ENCODE results near the gene NFIC.
A peak's percentile ranks its signal among the peaks of the same experiment; 100 is the strongest.
"Not testable (repeated sequence)": the region's sequence is repeated elsewhere in the genome, so short reads cannot be mapped to it uniquely, and the experiment has no call there.

The NFIC gene

DNA sequence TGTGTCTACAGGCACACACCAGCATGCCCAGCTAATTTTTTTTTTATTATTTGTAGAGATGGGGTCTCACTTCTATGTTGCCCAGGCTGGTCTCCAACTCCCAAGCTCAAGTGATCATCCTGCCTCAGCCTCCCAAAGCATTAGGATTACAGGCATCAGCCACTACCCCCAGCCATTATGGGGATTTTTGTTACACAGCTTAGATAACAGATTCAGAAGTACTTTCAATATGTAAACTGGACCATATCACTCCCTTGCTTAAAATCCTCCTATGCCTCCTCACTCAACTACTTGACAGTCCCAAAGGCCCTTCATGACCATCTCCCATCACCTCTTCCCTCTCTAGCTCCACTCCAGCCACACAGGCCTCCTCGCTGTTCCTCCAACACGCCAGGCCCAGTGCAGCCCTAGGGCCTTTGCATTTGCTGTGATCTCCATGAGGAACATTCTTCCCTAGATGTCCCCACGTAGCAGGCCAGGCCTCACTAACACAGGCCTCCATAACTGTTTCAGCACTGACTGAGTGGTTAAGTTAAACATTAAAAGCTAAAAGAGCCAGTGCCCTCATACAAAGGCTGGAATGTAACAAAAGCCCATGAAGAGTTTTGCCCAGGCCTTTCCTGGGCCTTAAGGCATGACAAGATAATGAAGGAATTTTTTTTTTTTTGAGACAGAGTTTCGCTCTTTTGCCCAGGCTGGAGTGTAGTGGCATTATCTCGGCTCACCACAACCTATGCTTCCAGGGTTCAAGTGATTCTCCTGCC lies 131.6 kb downstream of the NFIC start:
- no peak for DNase-seq

GRCh38 chr19:3499738-3500428 lies 133.5 kb downstream of the NFIC start:
- DNase-seq = no peak

DNA sequence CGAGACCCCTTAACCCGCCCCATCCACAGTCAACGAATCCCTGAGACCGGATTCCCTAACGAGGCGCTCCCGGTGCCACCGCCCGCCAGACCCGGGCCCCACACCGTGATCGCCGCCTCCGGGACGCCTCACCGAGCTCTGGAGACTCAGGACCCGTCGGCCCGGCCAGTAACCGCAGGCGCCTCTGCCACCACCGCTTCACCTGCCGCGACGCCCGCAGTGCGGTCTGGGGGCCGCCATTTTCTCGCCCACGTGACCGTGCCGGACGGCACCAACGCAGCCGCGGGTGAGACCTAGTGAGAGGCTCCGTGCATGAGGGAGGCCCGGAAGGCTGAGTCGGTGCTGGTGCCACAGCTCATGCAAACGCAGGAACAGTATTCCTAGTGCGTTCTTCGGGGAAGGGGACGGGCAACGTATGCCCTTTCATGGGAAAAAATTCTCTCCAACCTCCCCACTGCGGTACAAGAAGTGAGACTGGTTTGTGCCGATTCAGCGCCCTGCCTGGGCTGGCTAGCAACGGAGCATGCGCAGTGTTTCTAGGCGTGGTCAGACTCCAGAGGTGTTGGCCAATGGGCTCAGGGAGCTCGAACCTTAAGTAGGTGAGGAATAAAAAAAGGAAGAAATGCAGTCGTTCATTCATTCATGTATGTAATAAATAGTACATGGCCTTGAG lies 134.2 kb downstream of the NFIC start, which contains the start of gene DOHH:
DOHH (minus strand) TSS at position 246 of the 673 bp plus-strand sequence. CDS start 3,860 bp downstream, outside the sequence.
- peak; percentile 92 for DNase-seq

DNA sequence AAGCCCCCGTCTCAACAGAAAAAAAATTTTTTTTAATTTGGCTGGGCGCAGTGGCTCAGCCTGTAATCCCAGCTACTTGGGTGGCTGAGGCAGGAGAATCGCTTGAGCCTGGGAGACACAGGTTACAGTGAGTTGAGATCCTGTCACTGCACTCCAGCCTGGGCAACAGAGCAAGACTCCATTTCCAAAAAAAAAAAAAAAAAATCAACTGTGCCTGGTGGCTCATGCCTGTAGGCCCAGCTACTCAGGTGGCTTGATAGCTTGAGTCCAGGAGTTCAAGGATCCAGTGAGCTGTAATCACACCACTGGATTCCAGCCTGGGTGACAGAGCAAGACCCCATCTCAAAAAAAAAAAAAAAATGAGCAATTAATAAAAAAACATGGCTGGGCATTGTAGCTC lies 135.4 kb downstream of the NFIC start:
- no peak for DNase-seq

- DNase-seq = no peak
Measured at GRCh38 chr19:3503036-3503572, 136.7 kb downstream of the NFIC start.

- DNase-seq = no peak
Measured at GRCh38 chr19:3504735-3505134, 138.4 kb downstream of the NFIC start.

GRCh38 chr19:3505598-3506383 lies 139.4 kb downstream of the NFIC start, which contains the start of gene FZR1:
FZR1 (plus strand) TSS chr19:3506311; CDS start chr19:3522990, 16,679 bp downstream.
- DNase-seq = peak; percentile 91

GRCh38 chr19:3506384-3507340 lies 140.3 kb downstream of the NFIC start:
- no peak for DNase-seq

DNA sequence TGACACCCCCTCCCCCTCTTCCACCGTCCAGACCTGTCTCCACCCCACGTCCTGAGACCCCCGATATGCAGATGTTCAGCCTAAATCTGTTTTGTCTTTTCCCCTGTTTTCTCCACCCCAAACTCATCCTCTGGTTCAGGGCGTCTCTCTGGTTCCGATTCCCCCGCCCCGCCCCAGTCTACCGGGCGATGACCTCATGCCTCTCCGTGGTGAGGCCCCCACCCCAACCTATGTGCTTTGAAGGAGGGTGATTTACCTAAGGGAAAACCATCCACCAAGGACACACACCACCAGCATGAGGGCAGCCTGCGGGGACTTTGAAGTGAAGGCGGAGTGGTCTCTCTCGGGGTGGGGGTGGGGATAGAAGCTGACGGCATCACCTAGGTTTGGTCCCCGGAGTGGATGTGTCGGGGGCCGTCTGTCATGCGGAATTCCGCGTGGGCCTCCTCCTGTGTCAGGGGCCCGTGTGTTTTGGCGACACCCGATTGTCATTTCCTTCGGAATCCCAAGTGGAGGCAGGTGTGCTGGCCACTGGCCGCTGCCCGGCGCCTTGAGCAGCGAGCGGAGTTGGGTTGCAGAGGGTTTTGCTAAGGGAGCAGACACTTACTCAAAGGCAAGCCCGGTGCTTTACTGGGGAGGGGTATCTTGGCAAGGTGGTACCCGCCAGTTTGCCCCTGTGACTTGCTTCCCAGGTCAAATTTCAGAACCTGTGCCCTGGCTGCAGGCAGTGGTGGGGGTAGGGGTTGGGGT lies 141.2 kb downstream of the NFIC start:
- DNase-seq = no peak

DNA sequence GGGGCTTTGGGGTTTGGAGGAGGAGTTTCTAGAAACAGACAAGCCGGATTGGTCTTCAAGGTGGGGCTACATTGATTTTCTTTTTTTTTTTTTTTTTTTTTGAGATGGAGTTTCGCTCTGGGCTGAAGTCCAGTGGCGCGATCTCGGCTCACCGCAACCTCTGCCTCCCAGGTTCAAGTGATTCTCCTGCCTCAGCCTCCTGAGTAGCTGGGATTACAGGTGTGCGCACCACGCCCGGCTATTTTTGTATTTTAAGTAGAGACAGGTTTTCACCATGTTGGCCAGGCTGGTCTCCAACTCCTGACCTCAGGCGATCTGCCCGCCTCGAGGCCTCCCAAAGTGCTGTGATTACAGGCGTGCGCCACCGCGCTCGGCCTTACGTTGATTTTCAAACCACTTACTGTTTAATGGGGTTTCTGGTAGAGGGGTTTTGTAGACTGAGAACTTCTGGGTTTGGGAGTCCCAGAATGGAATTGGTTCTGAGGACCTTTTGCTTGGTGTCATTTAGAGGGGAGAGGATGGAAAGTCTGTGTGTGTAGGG lies 141.8 kb downstream of the NFIC start:
- not testable (repeated sequence) for DNase-seq

DNA sequence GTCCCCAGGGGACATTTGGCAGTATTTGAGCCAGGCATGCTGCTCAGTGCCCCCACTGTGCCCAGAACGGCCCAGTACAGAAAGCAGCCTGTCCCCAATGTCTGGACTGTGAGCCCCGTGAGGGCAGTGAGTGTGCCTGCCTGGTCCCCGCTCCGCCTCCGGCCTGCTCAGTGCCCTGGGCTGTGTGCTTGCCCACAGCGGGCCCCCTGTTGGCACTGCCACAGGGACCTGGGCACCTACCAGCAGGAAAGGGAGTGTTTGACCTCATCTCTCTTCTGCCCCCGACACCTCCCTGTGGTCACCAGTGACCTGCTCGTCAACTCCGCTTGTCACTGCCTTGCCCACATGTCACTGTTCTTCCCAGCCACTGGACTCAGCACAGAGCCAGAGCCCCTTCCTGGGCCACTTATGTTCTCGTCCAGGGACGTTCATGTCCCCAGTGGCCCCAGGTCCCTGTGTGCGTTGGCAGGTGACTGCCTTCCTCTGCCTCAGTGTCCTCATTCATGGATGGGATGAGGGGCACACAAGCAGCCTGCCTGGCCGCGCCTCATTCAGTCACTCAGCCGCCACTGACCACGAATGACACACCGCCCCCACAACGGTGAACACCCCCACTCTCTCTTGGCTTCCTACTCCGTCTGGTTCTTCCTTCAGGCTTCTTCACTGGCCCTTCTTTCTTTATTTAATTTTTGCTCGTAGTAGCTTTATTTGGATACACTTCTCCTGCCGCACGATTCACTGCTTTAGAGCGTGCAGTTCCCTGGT lies 142.6 kb downstream of the NFIC start:
- no peak for DNase-seq

DNA sequence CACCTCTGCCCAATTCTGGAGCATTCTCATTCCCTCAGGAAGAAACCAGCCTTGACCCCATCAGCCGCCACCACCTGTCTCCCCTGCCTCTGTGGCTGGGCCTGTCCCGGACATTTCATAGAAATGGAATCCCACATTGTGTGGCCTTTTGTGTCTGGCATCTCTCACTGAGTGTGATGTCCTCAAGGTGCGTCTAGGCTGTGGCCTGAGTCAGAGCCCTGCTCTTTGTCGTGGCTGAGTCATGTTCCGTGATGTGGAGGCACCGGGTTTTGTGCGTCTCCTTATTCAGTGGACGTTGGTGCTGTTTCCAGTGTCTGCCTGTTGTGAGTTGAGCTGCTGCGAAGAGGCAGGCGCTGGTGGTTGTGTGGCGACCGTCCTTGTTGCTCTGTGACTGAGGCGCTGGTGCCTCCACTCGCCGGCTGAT lies 143.2 kb downstream of the NFIC start:
- no peak for DNase-seq

- DNase-seq = no peak
Measured at GRCh38 chr19:3510727-3511126, 144.3 kb downstream of the NFIC start.

GRCh38 chr19:3511506-3512251 lies 145.3 kb downstream of the NFIC start:
- DNase-seq = no peak

DNA sequence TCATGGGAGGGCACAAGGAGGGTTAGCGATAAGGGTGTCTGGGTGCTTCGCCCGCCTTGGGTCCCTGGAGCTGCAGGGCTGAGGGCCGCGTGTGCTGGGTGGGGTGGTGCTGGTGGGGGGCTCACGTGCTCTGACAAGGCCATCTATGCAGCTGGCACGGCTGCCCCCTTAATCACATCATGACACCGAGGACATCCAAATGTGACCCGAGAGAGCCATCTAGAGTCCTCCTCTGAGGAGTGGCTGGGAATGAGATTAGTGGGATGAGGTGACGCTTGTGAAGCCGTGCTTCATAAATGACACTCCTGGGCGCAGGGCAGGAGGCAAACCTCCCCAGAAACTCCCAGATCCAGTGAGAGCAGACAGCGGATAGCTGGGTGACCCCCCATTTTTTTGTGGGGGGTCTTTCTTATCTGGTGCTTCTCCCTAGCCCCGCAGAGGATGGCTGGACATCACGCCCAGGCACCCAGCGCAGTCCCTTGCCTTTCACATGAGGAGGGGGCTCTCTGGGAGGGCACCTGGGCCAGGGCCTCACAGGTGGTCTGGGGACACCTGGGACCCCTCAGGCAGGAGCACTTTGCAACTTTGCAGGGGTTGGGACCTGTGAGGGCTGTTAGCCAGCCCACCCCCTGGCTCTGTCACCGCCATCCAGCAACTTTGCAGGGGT lies 146.3 kb downstream of the NFIC start:
- DNase-seq = no peak

DNA sequence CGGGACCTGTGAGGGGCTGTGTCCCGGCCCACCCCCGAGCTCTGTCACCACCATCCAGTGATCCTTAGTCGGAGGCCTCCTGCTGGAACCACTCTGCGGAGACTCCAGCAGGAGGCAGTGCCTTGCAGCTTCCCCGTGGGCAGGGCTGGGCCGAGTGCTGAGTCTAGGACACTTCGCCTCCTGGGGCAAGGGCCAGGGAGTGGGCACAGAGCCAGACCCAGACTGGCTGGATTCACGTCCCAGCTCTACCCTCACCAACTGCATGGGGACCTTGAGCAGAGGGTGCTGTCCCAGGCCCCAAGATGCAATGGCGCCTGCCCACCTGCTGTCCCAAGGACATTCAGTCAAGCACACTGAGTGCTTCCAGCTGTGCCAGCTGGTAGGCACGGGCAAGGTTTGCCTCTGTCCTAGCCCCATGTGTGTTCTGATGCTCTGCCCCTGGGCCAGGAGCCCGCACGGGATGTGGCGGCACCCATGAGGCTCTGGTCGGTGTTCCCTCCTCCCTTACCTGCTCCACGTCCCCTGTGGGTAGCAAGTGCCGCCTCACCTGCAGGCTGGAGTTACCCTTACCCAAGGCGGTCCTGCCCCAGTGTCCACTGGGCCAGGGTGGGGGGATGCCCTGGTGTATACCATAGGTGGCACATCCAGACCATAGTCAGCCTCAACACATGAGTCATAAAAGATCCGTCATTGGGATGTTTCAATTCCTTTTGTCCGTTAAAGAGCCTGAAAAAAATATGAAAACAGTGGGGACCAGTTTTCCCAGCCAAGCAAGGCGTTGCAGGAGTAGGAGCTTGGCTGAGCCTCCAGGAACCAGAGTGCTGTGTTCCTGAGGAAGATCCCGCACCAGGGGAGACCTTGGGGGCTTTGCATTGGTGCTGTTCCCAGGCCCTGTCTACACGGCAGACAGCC lies 147.1 kb downstream of the NFIC start:
- DNase-seq = no peak

GRCh38 chr19:3514930-3515329 lies 148.5 kb downstream of the NFIC start:
- no peak for DNase-seq

Measured in NCI-H1436 treated with DMSO at 0.1 percent for 48 hours (cell line).